SK-N-SH (cell line): ENCODE data around the gene EEF1AKMT1. TPM values are rescaled to one million over a fixed set of nuclear protein-coding genes. Genes with fewer than 3 reads are reported as not detected.

ENCODE experiments used
- CTCF ChIA-PET: fragments of 300-600, 350-600 bp; formaldehyde crosslinking; extraction: SDS; loops from one replicate; lab custom pipeline; 2021; lab: Yijun Ruan, JAX
- POLR2A ChIA-PET: fragments of 350-600 bp; sonication (Branson Sonifier 250); formaldehyde crosslinking; extraction: SDS; loops from one replicate; lab custom pipeline; 2020; ENCODE audit warnings: antibody characterized with exemption, inconsistent platforms; lab: Yijun Ruan, JAX
- DNase-seq: peaks from one replicate; pipeline ENCODE4 v3.0.0; 2012
- H2AFZ ChIP-seq: fragments of 200-600 bp; sonication (generic); 2 replicates; pipeline ENCODE4 v1.8.1; 2016; ENCODE audit warnings: antibody characterized with exemption, mild to moderate bottlenecking, low read depth
- H3F3A ChIP-seq: fragments of 200-600 bp; sonication (generic); replicated peaks from 2 replicates; pipeline ENCODE3; 2016; ENCODE audit warnings: antibody characterized with exemption, mild to moderate bottlenecking; ENCODE audit not compliant: insufficient read depth
- H3K27ac ChIP-seq, 2 experiments: fragments of 200-500 bp in 1 of 2; fragments of 200-600 bp in 1 of 2; sonication (Bioruptor generic) in 1 of 2; sonication (generic), shearing (Covaris generic) in 1 of 2; 2 replicates each; pipeline versions ENCODE4 v1.5.1 to v1.6.1; 2014 to 2016; ENCODE audit warnings: low read depth in 2 of 2, inconsistent platforms in 1 of 2, low read length in 1 of 2, mild to moderate bottlenecking in 1 of 2, mixed read lengths in 1 of 2
- H3K27me3 ChIP-seq: fragments of 200-600 bp; sonication (generic), shearing (Covaris generic); 2 replicates; pipeline ENCODE4 v1.6.1; 2016; ENCODE audit warnings: mixed run types; ENCODE audit not compliant: insufficient read depth
- H3K36me3 ChIP-seq, 2 experiments: fragments of 200-500 bp in 1 of 2; fragments of 200-600 bp in 1 of 2; sonication (Bioruptor generic) in 1 of 2; sonication (generic) in 1 of 2; replicated peaks in 1 of 2; 2 replicates each; pipeline versions ENCODE3 to v1.5.1; 2014 to 2016; ENCODE audit warnings: low read length in 1 of 2, mild to moderate bottlenecking in 1 of 2; ENCODE audit not compliant: insufficient read depth in 2 of 2, control insufficient read depth in 1 of 2
- H3K4me1 ChIP-seq, 2 experiments: fragments of 200-500 bp in 1 of 2; fragments of 200-600 bp in 1 of 2; sonication (Bioruptor generic) in 1 of 2; sonication (generic), shearing (Covaris generic) in 1 of 2; 2 replicates each; pipeline versions ENCODE4 v1.5.1 to v1.6.1; 2014 to 2016; ENCODE audit warnings: low read depth in 1 of 2, low read length in 1 of 2, mixed run types in 1 of 2; ENCODE audit not compliant: insufficient read depth in 2 of 2, control insufficient read depth in 1 of 2
- H3K4me2 ChIP-seq: fragments of 200-600 bp; sonication (generic), shearing (Covaris generic); 2 replicates; pipeline ENCODE4 v1.6.1; 2017; ENCODE audit warnings: mixed run types
- H3K4me3 ChIP-seq, 2 experiments: fragments of 200-500 bp in 1 of 2; fragments of 200-600 bp in 1 of 2; sonication (Bioruptor generic) in 1 of 2; sonication (generic), shearing (Covaris generic) in 1 of 2; 2 replicates each; pipeline versions ENCODE4 v1.5.1 to v1.8.1; 2014 to 2016; ENCODE audit warnings: low read depth in 2 of 2, inconsistent platforms in 1 of 2, low read length in 1 of 2, mild to moderate bottlenecking in 1 of 2, mixed read lengths in 1 of 2, moderate library complexity in 1 of 2
- H3K79me2 ChIP-seq: fragments of 200-600 bp; sonication (generic); 2 replicates; pipeline ENCODE4 v1.8.1; 2017; ENCODE audit warnings: mild to moderate bottlenecking; ENCODE audit not compliant: insufficient read depth
- H3K9ac ChIP-seq: fragments of 200-600 bp; sonication (generic); 2 replicates; pipeline ENCODE4 v1.6.1; 2017; ENCODE audit warnings: mixed run types
- H3K9me2 ChIP-seq: fragments of 200-600 bp; sonication (generic); 2 replicates; pipeline ENCODE4 v1.6.1; 2017; ENCODE audit warnings: mixed run types
- H3K9me3 ChIP-seq: fragments of 200-600 bp; sonication (generic); 2 replicates; pipeline ENCODE4 v1.6.1; 2017; ENCODE audit warnings: mixed run types, mild to moderate bottlenecking, moderate library complexity
- H4K20me1 ChIP-seq: fragments of 200-600 bp; sonication (generic); 2 replicates; pipeline ENCODE4 v1.6.1; 2017; ENCODE audit warnings: mild to moderate bottlenecking, mixed run types; ENCODE audit not compliant: insufficient read depth
- CHD2 ChIP-seq: fragments of 150-350 bp; IDR thresholded peaks from 2 replicates; pipeline ENCODE4 v1.6.1; 2018; ENCODE audit warnings: low read length; ENCODE audit not compliant: partially characterized antibody
- ELF1 ChIP-seq: IDR thresholded peaks from 2 replicates; pipeline ENCODE4 v1.4.0; 2012
- EZH2phosphoT487 ChIP-seq: fragments of 200-600 bp; sonication (generic); IDR thresholded peaks from 2 replicates; pipeline ENCODE4 v1.6.1; 2017; ENCODE audit warnings: low read depth, mixed run types, mild to moderate bottlenecking, antibody characterized with exemption, moderate library complexity, borderline replicate concordance
- FOXJ3 ChIP-seq: sonication (generic); formaldehyde crosslinking; IDR thresholded peaks from 2 replicates; pipeline ENCODE4 v1.5.1; 2020; ENCODE audit warnings: mild to moderate bottlenecking, missing genetic modification reagents
- GATA2 ChIP-seq: sonication (generic); formaldehyde crosslinking; IDR thresholded peaks from 2 replicates; pipeline ENCODE4 v1.5.0; 2020; ENCODE audit warnings: mild to moderate bottlenecking, missing genetic modification reagents
- MXI1 ChIP-seq: IDR thresholded peaks from 2 replicates; pipeline ENCODE4 v1.6.1; 2012; ENCODE audit warnings: mild to moderate bottlenecking, low read depth, low read length, improper control_type of control experiment
- NRF1 ChIP-seq: IDR thresholded peaks from 2 replicates; pipeline ENCODE4 v1.6.1; 2012; ENCODE audit warnings: low read depth, mild to moderate bottlenecking, low read length
- RCOR1 ChIP-seq: fragments of 150-350 bp; IDR thresholded peaks from 2 replicates; pipeline ENCODE4 v1.6.1; 2017; ENCODE audit warnings: antibody characterized with exemption, low read length
- SMC3 ChIP-seq: IDR thresholded peaks from 2 replicates; pipeline ENCODE4 v1.6.1; 2012; ENCODE audit warnings: low read depth, low read length, improper control_type of control experiment
- TAF1 ChIP-seq: IDR thresholded peaks from 2 replicates; pipeline ENCODE4 v1.6.1; 2012; ENCODE audit warnings: low read depth, mild to moderate bottlenecking, low read length, moderate library complexity, borderline replicate concordance
- WGBS: methylation state at CpG from one replicate; pipeline ENCODE4 v1.1.6; 2017; ENCODE audit warnings: low lambda C conversion rate; 5-methylcytosine and 5-hydroxymethylcytosine counted together
- polyA plus RNA-seq, 3 experiments: library from polyadenylated mRNA; depleted of rRNA; stranded (reverse); fragments of >200 nt; gene quantifications; 2 replicates each; pipeline ENCODE4 v1.2.3, GENCODE V29; 2012
- TF ChIP-seq, protein P1 (sequence below): IDR thresholded peaks from 2 replicates; pipeline ENCODE4 v1.4.0; 2012; ENCODE audit warnings: low read depth
- TF ChIP-seq, protein P2 (sequence below): IDR thresholded peaks from 2 replicates; pipeline ENCODE4 v1.4.0; 2012; ENCODE audit warnings: low read depth, borderline replicate concordance
- TF ChIP-seq, protein P3 (sequence below): fragments of 200-600 bp; sonication (generic); IDR thresholded peaks from 2 replicates; pipeline ENCODE4 v1.6.1; 2017; ENCODE audit warnings: antibody characterized with exemption, mild to moderate bottlenecking, moderate library complexity

EEF1AKMT1 gene
- polyA plus RNA-seq, 1 of the 3 experiments (the other 2 are of a cell fraction) = 4.2 TPM

GRCh38 chr13:20703780-20704458 is 69.8 kb downstream of the EEF1AKMT1 start:
- TF ChIP-seq, protein P1, sequence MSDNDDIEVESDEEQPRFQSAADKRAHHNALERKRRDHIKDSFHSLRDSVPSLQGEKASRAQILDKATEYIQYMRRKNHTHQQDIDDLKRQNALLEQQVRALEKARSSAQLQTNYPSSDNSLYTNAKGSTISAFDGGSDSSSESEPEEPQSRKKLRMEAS = no peak
- TF ChIP-seq TAF1 (peak; percentile 26; the same call in 1 of the 2 replicates), NRF1 (peak; percentile 54), ELF1 (no peak), EZH2phosphoT487 (no peak), CHD2 (peak; percentile 7), SMC3 (peak; percentile 34), MXI1 (peak; percentile 55; the same call in 1 of the 2 replicates), GATA2 (no peak), RCOR1 (no peak), FOXJ3 (CRISPR knock-in tag) (no peak)
- TF ChIP-seq, protein P2, sequence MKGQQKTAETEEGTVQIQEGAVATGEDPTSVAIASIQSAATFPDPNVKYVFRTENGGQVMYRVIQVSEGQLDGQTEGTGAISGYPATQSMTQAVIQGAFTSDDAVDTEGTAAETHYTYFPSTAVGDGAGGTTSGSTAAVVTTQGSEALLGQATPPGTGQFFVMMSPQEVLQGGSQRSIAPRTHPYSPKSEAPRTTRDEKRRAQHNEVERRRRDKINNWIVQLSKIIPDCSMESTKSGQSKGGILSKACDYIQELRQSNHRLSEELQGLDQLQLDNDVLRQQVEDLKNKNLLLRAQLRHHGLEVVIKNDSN = no peak
- TF ChIP-seq, protein P3, sequence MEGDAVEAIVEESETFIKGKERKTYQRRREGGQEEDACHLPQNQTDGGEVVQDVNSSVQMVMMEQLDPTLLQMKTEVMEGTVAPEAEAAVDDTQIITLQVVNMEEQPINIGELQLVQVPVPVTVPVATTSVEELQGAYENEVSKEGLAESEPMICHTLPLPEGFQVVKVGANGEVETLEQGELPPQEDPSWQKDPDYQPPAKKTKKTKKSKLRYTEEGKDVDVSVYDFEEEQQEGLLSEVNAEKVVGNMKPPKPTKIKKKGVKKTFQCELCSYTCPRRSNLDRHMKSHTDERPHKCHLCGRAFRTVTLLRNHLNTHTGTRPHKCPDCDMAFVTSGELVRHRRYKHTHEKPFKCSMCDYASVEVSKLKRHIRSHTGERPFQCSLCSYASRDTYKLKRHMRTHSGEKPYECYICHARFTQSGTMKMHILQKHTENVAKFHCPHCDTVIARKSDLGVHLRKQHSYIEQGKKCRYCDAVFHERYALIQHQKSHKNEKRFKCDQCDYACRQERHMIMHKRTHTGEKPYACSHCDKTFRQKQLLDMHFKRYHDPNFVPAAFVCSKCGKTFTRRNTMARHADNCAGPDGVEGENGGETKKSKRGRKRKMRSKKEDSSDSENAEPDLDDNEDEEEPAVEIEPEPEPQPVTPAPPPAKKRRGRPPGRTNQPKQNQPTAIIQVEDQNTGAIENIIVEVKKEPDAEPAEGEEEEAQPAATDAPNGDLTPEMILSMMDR = peak; percentile 49
- H3K9me3 ChIP-seq = no peaks in the 10 kb centered on the region
- no peak overlapping the region for H2AFZ ChIP-seq
- no peak overlapping the region for H3K27ac ChIP-seq
- H3K4me3 ChIP-seq = peak overlapping the region; percentile 53 to 70; a peak in 3 of 4 replicates
- CTCF ChIA-PET = interaction anchor here (0.7 to 1.5 kb wide), 9 partner anchors 11 to 221 kb away, joined by 3 to 8 read pairs (median 4); no protein-coding TSS in a partner anchor
- H3K79me2 ChIP-seq = no peaks in the 10 kb centered on the region
- peaks cover 8% of the 10 kb centered on the region for H3F3A ChIP-seq
- no peaks in the 10 kb centered on the region for H3K36me3 ChIP-seq
- H3K9me2 ChIP-seq = no peaks in the 10 kb centered on the region
- H4K20me1 ChIP-seq = no peaks in the 10 kb centered on the region
- H3K4me2 ChIP-seq = no peak overlapping the region
- 0% methylated on average over 8 of the region's 98 CpGs for WGBS
- DNase-seq = peak; percentile 95
- H3K9ac ChIP-seq = no peak overlapping the region
- POLR2A ChIA-PET = interaction anchor here (1.0 kb wide), 1 partner anchor 900 kb away, joined by 3 read pairs; the partner anchor contains the start of gene MICU2
- no peaks in the 10 kb centered on the region for H3K27me3 ChIP-seq
- H3K4me1 ChIP-seq = peaks cover 5 to 9% of the 10 kb centered on the region in 2 experiments; a peak in 2 of 4 replicates
